Endothelial cell of umbilical vein (primary cell): ENCODE data around the gene MAML2.

Experiments used
- FOS ChIP-seq: IDR thresholded peaks from 2 replicates; pipeline ENCODE4 v1.6.1; 2011; ENCODE audit warnings: mild to moderate bottlenecking, low read length, moderate library complexity, borderline replicate concordance; ENCODE audit not compliant: insufficient read depth
- POLR2A ChIP-seq: IDR thresholded peaks from 2 replicates; pipeline ENCODE4 v1.6.1; 2012; ENCODE audit warnings: low read depth, mild to moderate bottlenecking, control low read depth, low read length
- POLR2AphosphoS5 ChIP-seq: IDR thresholded peaks from 2 replicates; pipeline ENCODE4 v1.6.1; 2012; ENCODE audit warnings: low read depth, mild to moderate bottlenecking, control low read depth, low read length, moderate library complexity; ENCODE audit not compliant: insufficient read depth
- TF ChIP-seq, protein P1 (sequence below), 2 donors: IDR thresholded peaks; 1 replicate in 1 of 2; 2 replicates in 1 of 2; pipeline ENCODE4 v1.5.1; 2011; ENCODE audit warnings: low read length in 2 of 2, mild to moderate bottlenecking in 2 of 2, moderate library complexity in 2 of 2, control low read depth in 1 of 2, inconsistent platforms in 1 of 2, low read depth in 1 of 2; ENCODE audit not compliant: insufficient read depth in 1 of 2; ENCODE audit errors: extremely low read depth in 1 of 2
- TF ChIP-seq, protein P2 (sequence below): IDR thresholded peaks from 2 replicates; pipeline ENCODE4 v1.6.1; 2011; ENCODE audit not compliant: insufficient read depth, insufficient read length

DNA sequence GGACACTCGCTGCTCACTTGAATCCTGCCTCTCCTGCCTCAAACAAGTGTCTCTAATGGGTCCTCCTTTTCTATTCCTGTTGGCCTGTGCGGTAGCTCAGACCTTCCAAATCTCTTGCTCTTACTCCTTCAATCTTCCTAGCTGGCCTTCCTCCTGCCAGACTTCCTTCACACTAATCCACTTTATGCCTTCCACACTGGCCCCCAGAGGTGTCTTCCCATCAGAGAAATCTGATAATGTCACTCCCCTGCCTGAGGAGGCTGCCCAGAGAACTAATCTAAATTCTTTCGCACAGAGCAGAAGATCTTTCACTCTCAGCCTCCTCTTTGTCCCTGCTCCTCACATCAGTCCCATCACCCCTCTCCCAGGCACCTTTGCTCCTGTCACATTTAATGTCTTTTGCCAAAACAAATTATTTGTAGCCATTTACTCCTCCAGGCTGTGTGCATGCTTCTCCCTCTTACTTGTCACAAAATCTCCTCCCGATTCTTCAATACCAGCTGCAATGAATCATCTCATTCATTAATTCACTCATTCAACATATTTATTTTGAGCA lies 175.7 kb downstream of the MAML2 start:
- TF ChIP-seq, protein P1, sequence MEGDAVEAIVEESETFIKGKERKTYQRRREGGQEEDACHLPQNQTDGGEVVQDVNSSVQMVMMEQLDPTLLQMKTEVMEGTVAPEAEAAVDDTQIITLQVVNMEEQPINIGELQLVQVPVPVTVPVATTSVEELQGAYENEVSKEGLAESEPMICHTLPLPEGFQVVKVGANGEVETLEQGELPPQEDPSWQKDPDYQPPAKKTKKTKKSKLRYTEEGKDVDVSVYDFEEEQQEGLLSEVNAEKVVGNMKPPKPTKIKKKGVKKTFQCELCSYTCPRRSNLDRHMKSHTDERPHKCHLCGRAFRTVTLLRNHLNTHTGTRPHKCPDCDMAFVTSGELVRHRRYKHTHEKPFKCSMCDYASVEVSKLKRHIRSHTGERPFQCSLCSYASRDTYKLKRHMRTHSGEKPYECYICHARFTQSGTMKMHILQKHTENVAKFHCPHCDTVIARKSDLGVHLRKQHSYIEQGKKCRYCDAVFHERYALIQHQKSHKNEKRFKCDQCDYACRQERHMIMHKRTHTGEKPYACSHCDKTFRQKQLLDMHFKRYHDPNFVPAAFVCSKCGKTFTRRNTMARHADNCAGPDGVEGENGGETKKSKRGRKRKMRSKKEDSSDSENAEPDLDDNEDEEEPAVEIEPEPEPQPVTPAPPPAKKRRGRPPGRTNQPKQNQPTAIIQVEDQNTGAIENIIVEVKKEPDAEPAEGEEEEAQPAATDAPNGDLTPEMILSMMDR (IDR thresholded peaks at IDR 0.05; ENCODE audit: extremely low read depth in 1 of 2, insufficient read depth in 1 of 2, low read depth in 1 of 2, low read length in 2 of 2), result no peak
- TF ChIP-seq, protein P2, sequence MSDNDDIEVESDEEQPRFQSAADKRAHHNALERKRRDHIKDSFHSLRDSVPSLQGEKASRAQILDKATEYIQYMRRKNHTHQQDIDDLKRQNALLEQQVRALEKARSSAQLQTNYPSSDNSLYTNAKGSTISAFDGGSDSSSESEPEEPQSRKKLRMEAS, result no peak
- no peak for TF ChIP-seq POLR2AphosphoS5
- TF ChIP-seq POLR2A, result no peak
- TF ChIP-seq FOS, result no peak
